HG02571 (cell line): ENCODE data around the gene NHERF1.

Source experiments
- ATAC-seq: cut with Tn5 transposase; IDR thresholded peaks from one replicate; pipeline ENCODE4 v1.9.1; 2021; ENCODE audit warnings: mild to moderate bottlenecking, moderate library complexity; ENCODE audit not compliant: unreplicated experiment

The NHERF1 gene

DNA sequence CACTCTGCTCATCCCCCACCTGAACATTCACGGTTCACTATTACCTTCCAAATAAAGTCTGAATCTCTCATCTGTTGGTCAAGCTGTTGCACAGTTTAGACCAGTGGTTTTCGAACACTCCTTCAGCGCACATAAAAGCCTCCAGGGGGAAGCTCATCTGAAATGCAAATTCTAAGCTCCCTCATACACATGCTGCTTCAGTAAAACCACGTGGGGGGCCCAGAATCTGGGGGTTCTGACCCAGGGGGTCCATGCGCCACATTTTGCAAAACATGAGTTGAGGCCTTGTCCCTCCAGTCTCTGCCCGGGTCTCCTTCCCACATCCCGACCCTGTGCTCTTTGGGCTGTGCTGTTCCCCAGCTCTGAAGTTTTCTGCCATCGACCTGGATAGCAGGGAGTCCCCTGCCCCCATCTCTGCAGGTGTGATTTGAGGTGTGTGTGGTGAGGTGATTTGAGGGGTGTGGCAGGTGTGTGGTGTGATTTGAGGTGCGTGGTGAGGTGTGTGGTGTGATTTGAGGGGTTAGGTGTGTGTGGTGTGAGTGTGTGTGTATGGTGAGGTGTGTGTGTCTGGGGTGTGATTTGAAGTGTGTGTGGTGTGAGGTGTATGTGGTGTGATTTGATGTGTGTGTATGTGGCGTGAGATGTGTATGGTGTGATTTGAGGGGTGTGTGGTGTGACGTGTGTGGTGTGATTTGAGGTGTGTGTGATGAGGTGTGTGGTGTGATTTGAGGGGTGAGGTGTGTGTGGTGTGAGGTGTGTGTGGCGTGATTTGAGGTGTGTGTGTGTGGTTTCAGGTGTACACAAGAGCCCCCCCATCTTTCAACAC is 16.2 kb upstream of the NHERF1 start:
- no peak for ATAC-seq

DNA sequence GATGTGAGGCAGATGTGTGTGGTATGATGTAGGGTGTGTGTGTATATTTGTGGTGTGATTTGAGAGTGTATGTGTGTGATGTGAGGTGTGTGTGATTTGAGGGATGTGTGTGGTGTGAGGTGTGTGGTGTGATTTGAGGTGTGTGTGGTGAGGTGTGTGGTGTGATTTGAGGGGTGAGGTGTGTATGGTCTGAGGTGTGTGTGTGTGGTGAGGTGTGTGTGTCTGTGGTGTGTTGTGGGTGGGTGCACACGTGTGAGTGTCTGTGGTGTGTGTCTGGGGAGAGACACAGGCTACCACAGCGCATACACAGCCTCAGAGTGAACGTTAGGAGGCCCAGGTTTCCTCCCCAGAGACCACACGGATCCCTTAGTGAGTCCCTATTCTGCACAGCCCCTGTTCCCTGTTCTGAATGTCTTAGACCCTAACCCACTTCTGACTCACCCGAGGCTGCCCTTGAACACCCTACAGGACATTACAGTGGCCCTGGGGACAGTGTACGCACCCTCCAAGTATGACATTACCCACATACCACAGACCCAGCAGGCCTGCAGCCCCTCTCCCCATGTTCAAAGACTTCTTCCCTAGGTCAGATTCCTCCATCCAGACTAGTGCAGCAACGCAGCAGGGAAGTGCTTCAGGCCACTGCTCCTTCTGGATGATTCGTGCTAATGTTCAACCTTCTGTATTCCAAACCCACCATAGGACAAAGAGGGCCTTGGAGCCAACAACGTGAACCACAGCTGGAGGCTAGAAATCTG is 14.9 kb upstream of the NHERF1 start:
- ATAC-seq: no peak

DNA sequence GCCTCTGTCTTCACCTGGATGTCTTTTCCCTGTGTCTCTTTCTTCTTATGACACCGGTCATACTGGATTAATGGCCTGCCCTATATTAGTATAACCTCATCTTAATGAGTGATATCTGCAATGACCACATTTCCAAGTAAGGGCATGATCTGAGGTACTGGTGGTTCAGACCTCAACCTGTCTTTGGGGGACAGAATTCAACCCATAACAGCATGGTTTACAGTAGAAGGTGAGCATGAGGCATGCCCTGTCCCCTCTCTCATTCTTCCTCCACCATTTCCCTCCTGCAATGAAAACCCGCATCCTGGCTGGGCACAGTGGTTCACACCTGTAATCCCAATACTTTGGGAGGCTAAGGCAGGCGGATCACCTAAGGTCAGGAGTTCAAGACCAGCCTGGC is 14.2 kb upstream of the NHERF1 start:
- no peak for ATAC-seq

DNA sequence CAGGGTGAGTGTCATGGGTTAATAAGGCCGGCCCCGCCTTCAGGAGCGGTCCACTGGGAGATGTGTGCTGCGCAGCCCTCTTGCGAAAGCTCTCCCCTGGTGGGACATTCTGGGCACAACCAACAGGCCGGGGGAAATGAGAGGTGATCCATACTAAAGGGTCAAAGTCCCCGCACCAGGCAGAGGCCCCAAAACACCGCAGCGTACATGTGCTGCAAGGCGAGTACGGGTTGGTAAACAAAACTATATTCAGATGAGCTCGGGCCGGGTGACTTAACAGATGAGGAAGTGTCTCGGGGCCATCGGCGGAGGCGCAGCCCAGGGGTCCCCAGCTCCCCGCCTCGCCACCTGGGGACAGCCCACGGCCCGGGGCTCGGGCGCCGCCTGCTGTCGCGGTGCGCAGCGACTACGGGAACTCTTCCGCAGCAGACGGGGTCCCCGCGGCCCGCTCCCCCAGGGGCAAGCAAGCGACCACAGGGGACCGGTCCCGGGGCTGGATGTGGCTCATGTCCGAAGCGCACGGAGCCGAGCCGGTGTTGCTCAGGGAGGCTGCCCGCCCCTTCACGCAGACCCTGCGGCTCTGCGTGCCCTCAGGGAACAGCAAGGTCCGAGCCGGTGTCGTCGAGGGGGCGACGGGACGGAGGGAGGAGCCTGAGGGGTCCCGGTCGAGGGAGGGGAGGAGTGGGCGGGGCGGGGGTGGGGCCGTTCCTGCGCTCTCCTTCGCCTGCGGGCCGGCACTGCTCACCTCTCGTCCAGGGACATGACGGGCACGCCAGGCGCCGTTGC is 11.7 kb upstream of the NHERF1 start, which contains the start of gene RAB37:
TSS of gene RAB37 (plus strand) at position 744 of the 786 bp plus-strand sequence. CDS start at position 761, 17 bp downstream.
- no peak for ATAC-seq

DNA sequence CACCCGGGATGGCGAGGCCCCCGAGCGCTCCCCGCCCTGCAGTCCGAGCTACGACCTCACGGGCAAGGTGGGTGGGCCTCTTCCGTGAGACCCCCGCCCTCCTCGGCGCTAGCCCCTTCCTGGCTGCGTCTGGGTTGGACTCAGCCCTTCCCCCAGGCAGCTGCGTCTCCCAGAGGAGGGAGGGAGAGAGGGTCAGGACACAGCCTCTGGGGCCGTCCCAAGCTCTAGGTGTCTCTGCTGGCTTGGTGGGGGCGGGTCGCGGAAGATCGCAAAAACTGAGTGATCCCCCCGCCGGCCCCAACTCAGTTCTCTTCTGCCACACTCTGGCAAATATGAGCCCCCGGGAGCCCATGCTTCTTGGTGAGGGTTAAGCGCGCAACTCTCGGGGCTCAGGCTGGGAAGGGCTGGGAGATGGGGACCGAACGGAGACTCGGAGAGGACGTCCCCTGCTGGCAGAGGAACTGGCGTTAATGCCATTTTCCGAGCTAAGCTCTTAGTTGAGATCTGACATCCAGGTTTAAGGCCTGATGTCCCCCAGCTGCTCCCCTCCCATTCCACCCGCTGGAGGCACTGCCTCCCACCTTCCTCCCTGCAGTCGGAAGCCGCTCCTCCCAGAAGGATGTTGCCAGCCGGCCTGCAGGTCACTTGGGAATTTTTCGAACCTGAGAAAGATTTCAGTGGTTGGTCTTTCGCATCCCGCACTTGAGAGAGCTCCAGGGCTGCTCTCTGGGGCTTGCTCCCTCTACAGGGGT is 11.0 kb upstream of the NHERF1 start:
- no peak for ATAC-seq

DNA sequence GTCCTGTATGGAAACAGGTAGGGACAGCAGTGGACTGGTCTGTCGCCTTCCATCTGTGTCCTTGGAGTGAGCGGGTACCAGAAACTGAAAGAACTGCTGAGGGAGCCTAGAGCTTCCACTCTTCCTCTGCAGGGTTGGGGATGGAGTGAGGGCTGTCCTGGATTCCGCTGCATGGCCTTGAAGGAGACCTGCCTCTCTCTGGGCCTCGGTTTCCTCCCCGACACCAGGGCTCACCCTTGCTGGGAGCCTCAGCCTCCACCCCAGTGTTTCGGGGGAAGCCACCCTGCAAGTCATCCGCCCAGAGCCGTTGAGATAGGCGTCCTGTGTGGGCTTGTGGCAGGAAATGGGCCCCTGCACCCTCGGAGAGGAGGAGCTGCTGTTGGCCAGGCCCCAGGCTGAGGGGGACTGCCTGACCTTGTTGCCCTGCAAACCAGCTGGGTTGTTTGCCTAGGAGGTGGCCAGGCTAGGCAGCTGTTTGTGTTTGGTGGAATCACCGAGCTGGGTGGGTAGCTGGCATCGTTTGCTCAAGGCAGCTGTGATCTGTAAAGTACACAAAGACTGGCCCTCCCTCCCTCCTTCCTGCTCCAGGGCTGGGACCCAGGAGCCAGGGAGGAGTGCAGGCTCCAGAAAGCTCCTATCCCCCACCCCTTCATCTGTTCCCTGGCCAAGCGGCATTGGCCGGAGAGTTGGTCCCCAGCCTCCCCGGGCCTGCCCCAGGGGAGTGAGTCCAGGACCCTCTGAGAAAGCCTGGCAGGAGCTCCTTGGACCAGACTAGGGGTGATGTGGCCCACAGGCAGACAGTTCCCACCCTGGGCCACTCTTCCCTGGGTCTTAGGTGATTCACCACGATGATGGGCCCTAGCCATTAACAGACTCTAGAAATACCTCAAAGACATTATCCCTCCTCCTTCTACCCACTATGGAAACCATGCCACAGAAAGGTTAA is 10.1 kb upstream of the NHERF1 start:
- no peak for ATAC-seq

DNA sequence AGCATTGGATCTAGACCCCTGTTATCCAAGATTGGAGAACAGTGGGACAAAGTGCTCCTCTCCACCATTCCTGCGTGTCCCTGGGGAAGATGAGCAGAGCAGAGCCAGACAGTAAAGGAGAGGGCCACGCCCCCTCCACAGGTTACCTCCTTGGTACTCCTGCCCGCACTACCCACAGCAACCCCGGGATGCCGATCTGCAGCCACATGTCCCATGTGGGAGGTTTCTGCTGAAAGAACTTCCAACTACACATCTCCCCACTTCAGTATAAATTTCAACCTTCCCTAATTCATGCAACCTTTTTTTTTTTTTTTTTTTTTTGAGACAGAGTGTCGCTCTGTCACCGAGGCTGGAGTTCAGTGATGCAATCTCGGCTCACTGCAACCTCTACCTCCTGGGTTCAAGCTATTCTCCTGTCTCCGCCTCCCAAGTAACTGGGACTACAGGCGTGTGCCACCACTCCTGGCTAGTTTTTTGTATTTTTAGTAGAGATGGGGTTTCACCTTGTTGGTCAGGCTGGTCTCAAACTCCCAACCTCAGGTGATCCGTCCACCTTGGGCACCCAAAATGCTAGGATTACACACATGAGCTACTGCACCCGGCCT is 9.1 kb upstream of the NHERF1 start:
- no peak for ATAC-seq

DNA sequence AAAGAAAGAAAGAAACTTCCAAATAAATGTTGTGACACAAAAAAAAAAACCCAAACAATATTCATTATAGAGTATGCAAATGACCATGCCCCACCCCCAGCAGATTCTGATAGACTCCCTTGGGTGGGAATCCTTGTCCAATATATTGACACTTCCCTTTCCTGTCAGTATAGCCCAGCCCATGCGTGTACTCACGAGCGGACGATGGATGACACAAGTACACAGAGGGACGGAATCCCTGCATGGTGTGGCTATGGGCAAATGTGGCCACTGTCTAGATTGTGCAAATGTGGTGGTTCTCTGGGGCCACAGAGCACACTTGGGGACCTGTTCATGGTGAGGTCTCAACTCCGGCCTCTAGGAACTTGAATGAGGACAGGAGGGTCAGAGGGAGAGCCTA is 8.3 kb upstream of the NHERF1 start:
- ATAC-seq: no peak

DNA sequence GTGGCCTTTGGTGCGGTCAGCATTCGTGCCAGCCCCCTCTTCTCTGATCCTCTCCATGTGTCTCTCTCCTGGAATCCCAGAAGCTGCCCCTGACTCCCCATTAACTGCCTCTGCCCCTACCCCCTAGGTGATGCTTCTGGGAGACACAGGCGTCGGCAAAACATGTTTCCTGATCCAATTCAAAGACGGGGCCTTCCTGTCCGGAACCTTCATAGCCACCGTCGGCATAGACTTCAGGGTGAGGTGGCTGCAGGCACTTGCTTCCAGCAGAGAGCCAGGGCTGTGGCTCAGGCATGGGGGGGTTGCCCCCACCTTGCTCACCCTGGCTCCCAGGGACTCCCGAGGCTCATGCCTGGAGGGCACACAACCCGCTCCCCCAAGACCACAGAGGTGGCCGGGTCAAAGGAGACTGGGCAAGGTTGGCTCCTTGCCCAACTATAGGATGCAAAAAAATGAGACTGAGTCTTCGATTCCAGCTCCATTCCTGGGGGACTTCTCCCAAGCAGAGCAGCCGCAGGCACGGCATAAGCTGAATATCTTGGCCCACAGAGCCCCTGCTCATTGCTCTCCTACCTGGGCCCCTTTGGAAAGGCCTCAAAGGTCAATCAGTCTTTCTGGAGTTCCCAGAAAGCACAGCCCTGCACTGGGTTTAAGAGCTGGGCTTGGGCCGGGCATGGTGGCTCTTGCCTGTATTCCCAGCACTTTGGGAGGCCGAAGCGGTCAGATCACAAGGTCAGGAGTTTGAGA is 7.6 kb upstream of the NHERF1 start:
- no peak for ATAC-seq

DNA sequence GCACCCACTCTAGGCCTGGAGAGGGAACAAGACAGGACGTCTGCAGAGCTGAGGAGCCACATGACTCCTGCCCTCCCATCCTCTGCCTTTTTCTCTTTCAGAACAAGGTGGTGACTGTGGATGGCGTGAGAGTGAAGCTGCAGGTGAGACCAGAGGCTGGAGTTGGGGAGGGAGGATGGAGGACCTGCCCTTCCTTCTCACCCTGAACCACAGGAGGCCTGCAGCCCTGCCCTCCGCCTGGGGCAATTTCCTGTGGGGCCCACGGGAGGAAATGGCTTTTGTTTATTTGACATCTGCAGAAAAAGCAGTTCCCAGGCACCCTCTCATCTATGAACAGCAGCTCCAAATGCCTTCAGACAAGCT is 6.3 kb upstream of the NHERF1 start:
- ATAC-seq: no peak

DNA sequence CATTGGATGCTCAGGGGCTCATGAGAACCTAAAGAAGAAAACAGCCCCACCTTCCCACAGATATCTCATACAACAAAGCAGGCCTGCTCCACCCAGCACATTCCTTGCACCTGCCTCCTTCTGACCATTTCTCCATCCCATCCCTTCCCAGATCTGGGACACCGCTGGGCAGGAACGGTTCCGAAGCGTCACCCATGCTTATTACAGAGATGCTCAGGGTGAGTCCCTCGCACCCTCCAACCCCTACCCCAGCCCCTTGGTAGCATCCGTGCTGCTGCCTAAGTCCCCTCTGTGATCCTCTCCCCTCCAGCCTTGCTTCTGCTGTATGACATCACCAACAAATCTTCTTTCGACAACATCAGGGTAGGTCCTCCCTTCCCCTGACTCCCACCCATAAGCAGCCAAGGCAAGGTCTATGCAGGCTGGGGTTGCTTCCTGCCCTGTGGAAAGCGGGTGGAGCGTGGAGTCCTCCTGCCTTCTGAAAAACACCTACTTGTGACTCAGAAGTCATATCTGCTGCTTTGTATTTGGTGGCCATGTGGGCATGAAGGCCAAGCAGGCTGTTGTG is 5.4 kb upstream of the NHERF1 start:
- ATAC-seq: no peak

DNA sequence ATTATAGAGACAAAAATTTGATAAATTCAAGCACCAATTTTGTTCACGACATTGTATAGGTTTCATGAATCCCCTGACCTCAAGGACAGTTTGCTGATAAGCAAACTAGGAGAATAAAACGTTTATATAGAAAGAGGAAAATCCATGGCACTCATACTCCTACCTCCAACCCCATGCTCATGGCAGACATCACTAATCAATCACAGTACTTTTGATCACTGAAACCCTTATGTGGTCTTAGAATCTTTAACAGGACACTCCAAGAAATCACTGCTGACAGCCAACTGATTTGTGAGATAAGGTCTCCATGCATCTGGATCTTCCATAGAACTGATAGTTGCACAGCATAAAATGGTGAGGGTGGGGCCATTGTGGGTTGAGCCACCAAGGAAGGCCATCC is 4.7 kb upstream of the NHERF1 start:
- no peak for ATAC-seq

DNA sequence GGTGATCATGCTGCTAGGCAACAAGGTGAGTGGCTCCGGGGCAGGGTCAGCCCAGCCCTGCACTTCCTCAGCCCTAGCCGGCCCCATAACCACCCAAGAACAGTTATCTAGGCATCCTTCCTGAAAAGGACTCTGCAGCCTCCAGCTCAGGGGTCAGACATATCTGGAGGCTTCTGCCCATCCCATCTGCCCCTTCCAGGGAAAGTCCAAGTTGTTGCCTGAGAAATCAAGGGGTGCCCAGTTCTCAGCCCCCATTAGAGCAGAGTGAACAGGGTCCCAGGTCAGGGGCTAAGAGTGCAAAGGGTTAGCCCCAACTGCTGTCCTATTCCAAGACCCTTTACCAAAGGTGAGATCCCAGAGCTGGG is 4.1 kb upstream of the NHERF1 start:
- no peak for ATAC-seq

DNA sequence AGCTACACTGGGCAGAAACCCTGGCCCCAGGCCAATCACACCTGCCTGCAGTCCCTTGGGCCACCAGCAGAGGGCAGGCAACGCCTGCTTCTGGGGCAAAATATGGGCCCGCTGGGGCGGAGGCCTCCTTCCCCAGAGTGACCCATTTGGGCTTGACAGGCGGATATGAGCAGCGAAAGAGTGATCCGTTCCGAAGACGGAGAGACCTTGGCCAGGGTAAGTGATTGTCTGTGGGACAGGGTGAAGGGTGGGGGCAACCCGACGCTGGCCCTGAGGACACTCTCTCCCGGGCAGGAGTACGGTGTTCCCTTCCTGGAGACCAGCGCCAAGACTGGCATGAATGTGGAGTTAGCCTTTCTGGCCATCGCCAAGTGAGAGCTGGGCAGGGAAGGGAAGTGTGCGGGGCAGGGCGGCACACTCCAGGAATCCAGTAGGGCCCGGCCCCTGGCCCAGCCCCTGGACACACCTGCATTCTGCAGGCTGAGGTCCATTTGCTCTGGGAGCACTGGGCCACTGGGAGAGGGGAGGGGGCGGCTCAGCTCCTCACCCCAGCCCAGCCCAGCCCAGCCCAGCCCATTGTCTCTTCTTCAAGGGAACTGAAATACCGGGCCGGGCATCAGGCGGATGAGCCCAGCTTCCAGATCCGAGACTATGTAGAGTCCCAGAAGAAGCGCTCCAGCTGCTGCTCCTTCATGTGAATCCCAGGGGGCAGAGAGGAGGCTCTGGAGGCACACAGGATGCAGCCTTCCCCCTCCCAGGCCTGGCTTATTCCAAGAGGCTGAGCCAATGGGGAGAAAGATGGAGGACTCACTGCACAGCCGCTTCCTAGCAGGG is 3.5 kb upstream of the NHERF1 start:
- ATAC-seq: no peak

DNA sequence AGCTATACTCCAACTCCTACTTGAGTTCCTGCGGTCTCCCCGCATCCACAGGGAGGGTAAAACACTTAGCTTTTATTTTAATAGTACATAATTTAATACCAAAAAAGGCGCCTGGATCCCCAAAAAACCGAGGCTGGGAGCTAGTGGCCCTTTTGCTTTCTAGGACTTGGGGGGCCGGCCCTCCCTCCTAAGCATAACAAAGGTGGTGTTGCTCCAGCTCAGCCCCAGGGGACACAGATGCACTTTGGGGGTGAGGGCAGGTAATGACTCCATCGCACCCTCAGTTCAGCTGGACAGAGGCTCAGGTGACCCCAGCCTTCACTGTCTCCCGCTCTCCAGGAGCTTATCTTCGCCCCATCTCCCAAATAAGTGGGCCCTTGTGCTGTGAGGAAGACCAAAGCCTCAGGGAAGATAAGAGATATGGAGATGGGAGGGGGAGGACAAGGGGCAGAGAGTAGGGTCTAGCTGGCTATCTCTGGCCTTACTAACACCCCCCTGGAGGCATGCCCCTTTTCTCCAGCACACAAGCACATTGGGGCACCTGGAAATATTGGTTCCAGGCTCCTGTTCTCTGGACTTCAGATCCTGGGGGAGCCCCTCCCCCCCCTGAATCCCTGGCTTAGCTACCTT is 2.8 kb upstream of the NHERF1 start:
- no peak for ATAC-seq

DNA sequence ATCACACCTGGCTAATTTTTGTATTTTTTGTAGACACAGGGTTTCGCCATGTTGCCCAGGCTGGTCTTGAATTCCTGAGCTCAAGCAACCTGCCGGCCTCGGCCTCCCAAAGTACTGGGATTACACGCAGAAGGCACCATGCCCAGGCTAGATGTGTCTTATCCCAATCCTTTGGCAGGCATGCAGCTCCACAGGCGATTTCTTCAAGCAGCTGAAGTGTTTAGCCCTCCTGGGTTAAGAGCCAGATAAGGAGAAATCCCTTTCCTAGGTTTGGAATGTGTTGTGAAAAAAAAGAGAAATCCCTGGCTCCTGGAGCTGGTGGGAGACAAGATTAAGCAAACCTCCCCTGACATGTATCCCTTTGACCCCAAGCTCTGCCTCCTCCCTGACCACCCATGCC is 2.1 kb upstream of the NHERF1 start:
- no peak for ATAC-seq

DNA sequence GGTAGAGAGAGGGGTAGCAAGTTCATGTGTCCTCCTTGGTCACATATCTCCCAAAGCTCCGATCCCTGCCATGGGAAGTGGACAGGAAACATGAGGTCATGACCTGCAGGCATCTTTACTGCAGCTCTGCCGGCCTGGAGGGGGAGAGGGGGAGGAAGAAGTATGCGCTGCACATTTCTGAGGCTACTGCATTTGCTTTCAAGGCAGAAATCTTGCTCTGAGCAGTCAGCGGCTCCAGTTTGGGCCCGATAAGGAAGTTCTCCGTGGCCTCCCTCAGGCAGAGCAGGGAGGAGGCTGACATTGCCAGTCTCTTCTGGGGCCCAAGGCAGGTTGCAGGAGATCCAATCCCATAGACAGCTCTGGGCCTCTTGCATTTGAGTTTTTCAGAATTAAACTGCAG is 1.5 kb upstream of the NHERF1 start:
- ATAC-seq: no peak
